Calu3 (cell line): ENCODE results near the gene SMAD3. TPM values are rescaled to one million over a fixed set of nuclear protein-coding genes. Genes with fewer than 3 reads are reported as not detected.
A peak's percentile ranks its signal among the peaks of the same experiment; 100 is the strongest.

Experiments
- Bru-seq: library from RNA; stranded (reverse); fragments of 400-500 nt; gene quantifications from one replicate; lab custom pipeline; 2021; lab: Mats Ljungman, UMichigan
- BruChase-seq, 2 experiments: library from RNA; stranded (reverse); fragments of 400-500 nt; gene quantifications; one replicate each; lab custom pipeline; 2021; lab: Mats Ljungman, UMichigan
- BruUV-seq: library from RNA; stranded (reverse); fragments of 400-500 nt; replicated peaks from 2 replicates; lab custom pipeline; 2021; lab: Mats Ljungman, UMichigan
- CTCF ChIA-PET: fragments of 300-600 bp; sonication (Branson Sonifier 250); formaldehyde crosslinking; loops from one replicate; lab custom pipeline; 2022; ENCODE audit warnings: antibody characterized with exemption; lab: Charles Lee
- DNase-seq: peaks from one replicate; pipeline ENCODE4 v3.0.0; 2022
- H3K27ac Mint-ChIP-seq: one replicate; pipeline ENCODE4 v1.8.0; 2022; ENCODE audit warnings: mixed read lengths; ENCODE audit not compliant: unreplicated experiment
- H3K27me3 Mint-ChIP-seq: one replicate; pipeline ENCODE4 v1.8.0; 2022; ENCODE audit warnings: mixed read lengths; ENCODE audit not compliant: unreplicated experiment
- H3K36me3 Mint-ChIP-seq: one replicate; pipeline ENCODE4 v1.8.0; 2022; ENCODE audit warnings: mild to moderate bottlenecking, moderate library complexity, mixed read lengths; ENCODE audit not compliant: insufficient read depth, unreplicated experiment
- H3K4me1 Mint-ChIP-seq: one replicate; pipeline ENCODE4 v1.8.0; 2022; ENCODE audit warnings: mild to moderate bottlenecking, low read depth, mixed read lengths; ENCODE audit not compliant: unreplicated experiment
- H3K4me3 Mint-ChIP-seq: one replicate; pipeline ENCODE4 v1.8.0; 2022; ENCODE audit warnings: mild to moderate bottlenecking, low read depth, moderate library complexity, mixed read lengths; ENCODE audit not compliant: unreplicated experiment
- H3K9me3 Mint-ChIP-seq: one replicate; pipeline ENCODE4 v1.8.0; 2022; ENCODE audit warnings: low read depth, mixed read lengths; ENCODE audit not compliant: unreplicated experiment
- CTCF ChIP-seq: fragments of 200-600 bp; IDR thresholded peaks from one replicate; pipeline ENCODE4 v1.8.0; 2022; ENCODE audit warnings: antibody characterized with exemption; ENCODE audit not compliant: unreplicated experiment
- intact Hi-C: fragments of 100-400 bp; cut with micrococcal nuclease; formaldehyde crosslinking; loops from one replicate; pipeline ENCODE4 v1.10.0; 2022; ENCODE audit not compliant: unreplicated experiment
- long read RNA-seq: library from polyadenylated mRNA; stranded (forward); transcript quantifications from one replicate; pipeline ENCODE4 v2.0.0, GENCODE V29; 2022
- total RNA-seq: library from RNA; stranded (reverse); gene quantifications from 2 replicates; pipeline ENCODE4 v1.2.3, GENCODE V29; 2022

SMAD3 gene
- 121 and 147 TPM in 2 replicates for total RNA-seq
- Bru-seq, nascent RNA: percentile 98 among the genes with signal in this experiment
- BruChase-seq, experiment 1, labeled RNA remaining after a 6-hour chase: percentile 95 among the genes with signal in this experiment
- BruChase-seq, experiment 2, labeled RNA remaining after a 2-hour chase: percentile 95 among the genes with signal in this experiment
- long read RNA-seq, full-length matches to known transcripts: 30 of 96 reads
- long read RNA-seq, partial matches to known transcripts: 12 of 96 reads
- long read RNA-seq, other reads (novel, unspliced or antisense): 54 of 96 reads

- intact Hi-C loops: loop anchor here (5.0 to 10.0 kb wide), 3 partner anchors 42 to 239 kb away; partner anchors contain the start of genes AAGAB and IQCH
- peak within 1 kb of the TSS; percentile 85 for H3K4me3 Mint-ChIP-seq
- no peaks in the 10 kb centered on the region for H3K27me3 Mint-ChIP-seq
- H3K27ac Mint-ChIP-seq: peak within 1 kb of the TSS; percentile 80
- peaks cover 65% of the 10 kb centered on the region for H3K36me3 Mint-ChIP-seq
- H3K4me1 Mint-ChIP-seq: peaks cover 54% of the 10 kb centered on the region
- CTCF ChIA-PET: interaction anchor here (0.6 to 1.7 kb wide), 4 partner anchors 16 to 122 kb away, joined by 3 to 5 read pairs (median 4); no protein-coding TSS in a partner anchor
- peak; percentile 94 for DNase-seq
- BruUV-seq: no TSS peak
- H3K9me3 Mint-ChIP-seq: no peaks in the 10 kb centered on the region
- TF ChIP-seq CTCF: no peak
Observed at GRCh38 chr15:67065531-67066005, at the start of gene SMAD3. SMAD3 (plus strand) TSS chr15:67065602; CDS start chr15:67066155, 553 bp downstream.

GRCh38 chr15:67017311-67017710 lies 48.1 kb upstream of the SMAD3 start:
- CTCF ChIA-PET: interaction anchor here (0.6 to 1.1 kb wide), 3 partner anchors 13 to 56 kb away, joined by 3 read pairs; no protein-coding TSS in a partner anchor
- no peak for TF ChIP-seq CTCF
- H3K36me3 Mint-ChIP-seq: no peaks in the 10 kb centered on the region
- intact Hi-C loops: no loop called here
- no peak overlapping the region for H3K4me3 Mint-ChIP-seq
- no peaks in the 10 kb centered on the region for H3K9me3 Mint-ChIP-seq
- no TSS peak for BruUV-seq
- peaks cover 16% of the 10 kb centered on the region for H3K4me1 Mint-ChIP-seq
- DNase-seq: no peak
- H3K27me3 Mint-ChIP-seq: no peaks in the 10 kb centered on the region
- H3K27ac Mint-ChIP-seq: no peak overlapping the region

- BruUV-seq: no TSS peak
- H3K36me3 Mint-ChIP-seq: no peaks in the 10 kb centered on the region
- CTCF ChIA-PET: interaction anchor here (0.6 to 1.1 kb wide), 2 partner anchors 31 to 286 kb away, joined by 3 read pairs; no protein-coding TSS in a partner anchor
- intact Hi-C loops: no loop called here
- H3K4me1 Mint-ChIP-seq: peaks cover 16% of the 10 kb centered on the region
- no peaks in the 10 kb centered on the region for H3K9me3 Mint-ChIP-seq
- no peaks in the 10 kb centered on the region for H3K27me3 Mint-ChIP-seq
- H3K27ac Mint-ChIP-seq: no peak overlapping the region
- DNase-seq: no peak
- no peak overlapping the region for H3K4me3 Mint-ChIP-seq
- no peak for TF ChIP-seq CTCF
Observed at GRCh38 chr15:67018026-67018425, 47.4 kb upstream of the SMAD3 start.

- Mint-ChIP-seq H3K27ac (no peak overlapping the region), H3K36me3 (no peaks in the 10 kb centered on the region), H3K4me3 (no peak overlapping the region), H3K9me3 (no peaks in the 10 kb centered on the region), H3K27me3 (no peaks in the 10 kb centered on the region), H3K4me1 (peaks cover 19% of the 10 kb centered on the region)
- no peak for DNase-seq
- no TSS peak for BruUV-seq
- no peak for TF ChIP-seq CTCF
- CTCF ChIA-PET: interaction anchor here (0.6 kb wide), 1 partner anchor 286 kb away, joined by 3 read pairs; no protein-coding TSS in a partner anchor
- intact Hi-C loops: no loop called here
Observed at GRCh38 chr15:67018441-67018840, 47.0 kb upstream of the SMAD3 start.
